MCF 10A (cell line): ENCODE measurements around the gene KRT71. TPM values are rescaled to one million over a fixed set of nuclear protein-coding genes. Genes with fewer than 3 reads are reported as not detected.

Experiments
- BruUV-seq: library from RNA; stranded (reverse); fragments of 400-500 nt; replicated peaks from 2 replicates; lab custom pipeline; 2021; lab: Mats Ljungman, UMichigan
- CTCF ChIA-PET: fragments of 300-600 bp; sonication (Branson Sonifier 250); formaldehyde crosslinking; extraction: SDS; loops from one replicate; lab custom pipeline; 2021; ENCODE audit warnings: antibody characterized with exemption, inconsistent platforms; lab: Yijun Ruan, JAX
- POLR2A ChIA-PET: fragments of 300-600, 350-650 bp; sonication (Branson Sonifier 250); formaldehyde crosslinking; extraction: SDS; loops from one replicate; lab custom pipeline; 2020; ENCODE audit warnings: antibody characterized with exemption, inconsistent platforms; lab: Yijun Ruan, JAX
- DNase-seq: peaks from one replicate; pipeline ENCODE4 v3.0.0-alpha.2; 2018; ENCODE audit not compliant: unreplicated experiment
- H3K27ac Mint-ChIP-seq: one replicate; pipeline ENCODE4 v1.8.0; 2022; ENCODE audit warnings: mild to moderate bottlenecking, low read depth, mixed read lengths; ENCODE audit not compliant: unreplicated experiment
- H3K27me3 Mint-ChIP-seq: one replicate; pipeline ENCODE4 v1.8.0; 2022; ENCODE audit warnings: mixed read lengths; ENCODE audit not compliant: insufficient read depth, unreplicated experiment
- H3K36me3 Mint-ChIP-seq: one replicate; pipeline ENCODE4 v1.8.0; 2022; ENCODE audit warnings: mild to moderate bottlenecking, moderate library complexity, mixed read lengths; ENCODE audit not compliant: insufficient read depth, unreplicated experiment
- H3K4me1 Mint-ChIP-seq: one replicate; pipeline ENCODE4 v1.8.0; 2022; ENCODE audit warnings: mixed read lengths; ENCODE audit not compliant: insufficient read depth, unreplicated experiment
- H3K4me3 Mint-ChIP-seq: one replicate; pipeline ENCODE4 v1.8.0; 2022; ENCODE audit warnings: mild to moderate bottlenecking, moderate library complexity, mixed read lengths; ENCODE audit not compliant: unreplicated experiment
- H3K9me3 Mint-ChIP-seq: one replicate; pipeline ENCODE4 v1.8.0; 2022; ENCODE audit warnings: mixed read lengths; ENCODE audit not compliant: unreplicated experiment
- intact Hi-C: fragments of 100-400 bp; cut with micrococcal nuclease; formaldehyde crosslinking; loops from 2 replicates; pipeline ENCODE4 v1.14.1; 2022
- total RNA-seq: library from RNA; stranded (reverse); gene quantifications from 2 replicates; pipeline ENCODE4 v1.2.3, GENCODE V29; 2022
- TF ChIP-seq, protein P1 (sequence below): fragments of 200-600 bp; IDR thresholded peaks from one replicate; pipeline ENCODE4 v1.8.0; 2022; ENCODE audit warnings: antibody characterized with exemption, mild to moderate bottlenecking; ENCODE audit not compliant: unreplicated experiment

KRT71 gene
- total RNA-seq, 1 experiment from 2014 or later: not detected

DNA sequence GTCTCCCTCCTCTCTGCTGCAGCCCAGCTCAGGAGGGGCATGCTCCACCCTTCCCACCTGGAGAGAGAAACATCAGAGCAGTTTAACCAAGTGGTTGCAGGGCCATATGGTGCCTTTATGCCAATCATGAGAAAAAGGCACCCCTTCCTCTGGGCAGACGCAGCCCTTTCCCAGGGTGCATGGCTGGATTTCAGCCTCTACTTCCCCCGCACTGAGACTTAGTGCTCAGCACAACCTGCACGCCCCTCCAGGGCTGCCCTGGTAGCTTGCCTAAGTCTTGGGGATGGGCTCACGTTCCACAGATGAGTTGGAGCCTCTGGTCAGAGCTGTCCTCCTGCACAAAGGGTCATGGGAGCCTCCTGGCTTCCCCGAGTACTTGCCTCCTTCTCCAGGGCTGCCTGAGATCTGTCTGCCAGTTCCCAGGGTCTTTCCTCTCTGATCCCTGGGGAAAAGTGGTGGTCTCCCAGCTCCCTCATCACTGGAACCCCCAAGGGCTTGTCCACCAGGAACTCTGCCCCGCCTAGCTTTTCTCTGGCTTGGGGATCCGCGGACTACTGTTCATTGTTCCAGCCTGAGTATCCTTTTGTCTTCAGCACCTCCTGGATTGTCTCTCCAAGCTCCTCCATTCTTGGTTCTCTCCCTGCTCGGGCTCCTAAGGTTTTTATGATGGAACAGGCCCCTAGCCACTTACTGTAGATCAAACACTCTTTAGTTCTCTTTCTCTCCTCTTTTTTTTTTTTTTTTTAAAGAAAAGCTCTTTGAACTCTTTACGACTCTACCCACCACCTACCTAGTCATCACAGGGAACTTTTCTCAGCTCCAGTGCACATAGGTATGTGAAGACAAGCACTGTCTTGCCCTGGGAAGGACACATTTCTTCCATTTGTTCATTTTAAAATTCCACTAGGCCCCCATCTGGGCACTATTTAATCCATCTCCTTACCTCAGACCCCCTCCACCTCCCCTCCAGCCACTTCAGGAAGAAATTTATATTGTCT, 26.8 kb upstream of the KRT71 start:
- ChIA-PET POLR2A (interaction anchor here (0.6 to 7.5 kb wide), 12 partner anchors 11 to 432 kb away, joined by 3 to 315 read pairs (median 3); partner anchors contain the start of gene KRT5), CTCF (interaction anchor here (0.5 to 14.9 kb wide), 12 partner anchors 10 to 422 kb away, joined by 3 to 366 read pairs (median 4); partner anchors contain the start of gene KRT5)
- peaks cover 26% of the 10 kb centered on the region for H3K4me1 Mint-ChIP-seq
- no peak overlapping the region for H3K4me3 Mint-ChIP-seq
- TF ChIP-seq, protein P1, sequence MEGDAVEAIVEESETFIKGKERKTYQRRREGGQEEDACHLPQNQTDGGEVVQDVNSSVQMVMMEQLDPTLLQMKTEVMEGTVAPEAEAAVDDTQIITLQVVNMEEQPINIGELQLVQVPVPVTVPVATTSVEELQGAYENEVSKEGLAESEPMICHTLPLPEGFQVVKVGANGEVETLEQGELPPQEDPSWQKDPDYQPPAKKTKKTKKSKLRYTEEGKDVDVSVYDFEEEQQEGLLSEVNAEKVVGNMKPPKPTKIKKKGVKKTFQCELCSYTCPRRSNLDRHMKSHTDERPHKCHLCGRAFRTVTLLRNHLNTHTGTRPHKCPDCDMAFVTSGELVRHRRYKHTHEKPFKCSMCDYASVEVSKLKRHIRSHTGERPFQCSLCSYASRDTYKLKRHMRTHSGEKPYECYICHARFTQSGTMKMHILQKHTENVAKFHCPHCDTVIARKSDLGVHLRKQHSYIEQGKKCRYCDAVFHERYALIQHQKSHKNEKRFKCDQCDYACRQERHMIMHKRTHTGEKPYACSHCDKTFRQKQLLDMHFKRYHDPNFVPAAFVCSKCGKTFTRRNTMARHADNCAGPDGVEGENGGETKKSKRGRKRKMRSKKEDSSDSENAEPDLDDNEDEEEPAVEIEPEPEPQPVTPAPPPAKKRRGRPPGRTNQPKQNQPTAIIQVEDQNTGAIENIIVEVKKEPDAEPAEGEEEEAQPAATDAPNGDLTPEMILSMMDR: no peak
- H3K27ac Mint-ChIP-seq: no peak overlapping the region
- intact Hi-C loops: loop anchor here (5.0 kb wide), 1 partner anchor 422 kb away; no protein-coding TSS in a partner anchor
- BruUV-seq: no TSS peak
- H3K36me3 Mint-ChIP-seq: no peaks in the 10 kb centered on the region
- no peaks in the 10 kb centered on the region for H3K27me3 Mint-ChIP-seq
- no peaks in the 10 kb centered on the region for H3K9me3 Mint-ChIP-seq
- peak; percentile 29 for DNase-seq

DNA sequence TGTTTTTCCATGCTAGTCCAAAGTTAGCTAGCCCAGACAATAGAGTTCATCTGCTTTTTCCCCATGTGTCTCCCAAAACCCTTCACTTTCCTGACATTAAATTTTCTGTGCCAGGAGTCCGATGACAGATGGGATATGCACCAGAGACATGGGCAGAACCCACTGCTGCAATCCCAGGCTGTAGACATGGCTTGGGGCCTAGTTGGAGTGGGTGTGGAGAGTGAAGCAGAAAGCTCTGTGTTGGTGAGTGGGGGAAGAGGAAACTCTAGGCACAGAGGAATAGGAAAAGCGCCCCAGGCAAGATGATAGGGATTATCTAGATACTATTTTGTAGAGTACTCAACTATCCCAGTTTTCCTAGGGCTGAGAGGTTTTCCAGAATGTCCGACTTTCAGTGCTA, 25.5 kb upstream of the KRT71 start:
- Mint-ChIP-seq H3K4me1 (peaks cover 26% of the 10 kb centered on the region), H3K4me3 (no peak overlapping the region), H3K9me3 (no peaks in the 10 kb centered on the region), H3K36me3 (no peaks in the 10 kb centered on the region), H3K27me3 (no peaks in the 10 kb centered on the region), H3K27ac (no peak overlapping the region)
- intact Hi-C loops: no loop called here
- ChIA-PET POLR2A (interaction anchor here (0.6 to 7.5 kb wide), 5 partner anchors 16 to 296 kb away, joined by 3 to 315 read pairs (median 4); partner anchors contain the start of gene KRT5), CTCF (interaction anchor here (0.9 to 14.9 kb wide), 4 partner anchors 58 to 403 kb away, joined by 3 to 366 read pairs (median 47); partner anchors contain the start of gene KRT5)
- no peak for DNase-seq
- no TSS peak for BruUV-seq
- TF ChIP-seq, protein P1: no peak

DNA sequence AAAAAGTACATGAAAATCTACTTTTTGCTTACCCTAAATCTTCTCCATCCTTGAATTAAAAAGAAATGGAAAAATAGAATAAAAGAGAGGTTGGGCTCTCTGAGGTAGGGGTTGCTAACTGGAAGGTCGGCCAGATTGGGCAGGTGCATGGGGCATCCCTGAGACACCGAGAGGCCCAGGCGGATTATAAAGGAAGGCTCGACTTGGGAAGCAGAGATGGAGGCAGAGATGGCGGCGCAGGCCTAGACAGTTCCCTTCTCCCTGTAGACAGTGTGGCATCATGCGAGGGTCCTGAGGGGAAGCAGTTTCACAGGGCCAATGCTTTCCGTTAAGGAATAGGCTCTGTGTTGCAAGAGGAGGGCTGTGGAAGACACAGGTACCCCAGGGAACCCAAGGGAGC, 24.4 kb upstream of the KRT71 start:
- ChIA-PET CTCF (interaction anchor here (0.6 to 7.6 kb wide), 3 partner anchors 11 to 302 kb away, joined by 3 to 90 read pairs (median 3); partner anchors contain the start of gene KRT5), POLR2A (interaction anchor here (1.4 kb wide), 1 partner anchor 57 kb away, joined by 6 read pairs; the partner anchor contains the start of gene KRT5)
- Mint-ChIP-seq H3K36me3 (no peaks in the 10 kb centered on the region), H3K4me3 (no peak overlapping the region), H3K4me1 (peaks cover 26% of the 10 kb centered on the region), H3K9me3 (no peaks in the 10 kb centered on the region), H3K27me3 (no peaks in the 10 kb centered on the region), H3K27ac (no peak overlapping the region)
- no TSS peak for BruUV-seq
- TF ChIP-seq, protein P1: no peak
- no peak for DNase-seq
- intact Hi-C loops: no loop called here

DNA sequence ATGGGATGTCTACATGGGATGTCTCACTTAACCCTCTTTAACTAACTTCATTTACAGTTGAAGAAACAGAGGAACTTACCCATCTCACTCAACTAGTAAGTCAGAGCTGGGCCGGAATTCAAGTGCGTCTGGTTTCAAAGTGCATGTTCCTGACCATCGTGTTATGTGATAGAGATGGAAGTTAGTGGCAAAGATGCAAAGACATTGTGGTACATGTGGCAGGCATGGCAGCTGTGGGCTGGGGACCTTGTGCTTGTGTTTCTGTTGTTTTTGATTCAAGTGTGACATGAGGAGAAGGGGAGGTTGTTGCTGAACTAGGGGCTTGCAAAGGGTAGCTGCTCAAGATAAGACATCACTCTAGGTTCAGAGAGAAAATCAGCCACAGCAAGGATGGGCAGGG, 23.0 kb upstream of the KRT71 start:
- H3K4me3 Mint-ChIP-seq: no peak overlapping the region
- H3K27me3 Mint-ChIP-seq: no peaks in the 10 kb centered on the region
- no peaks in the 10 kb centered on the region for H3K36me3 Mint-ChIP-seq
- ChIA-PET POLR2A (interaction anchor here (0.7 to 1.2 kb wide), 2 partner anchors 22 to 41 kb away, joined by 3 read pairs; no protein-coding TSS in a partner anchor), CTCF (interaction anchor here (1.2 to 1.5 kb wide), 3 partner anchors 304 to 363 kb away, joined by 3 to 4 read pairs (median 3); no protein-coding TSS in a partner anchor)
- BruUV-seq: no TSS peak
- no peak for DNase-seq
- intact Hi-C loops: no loop called here
- H3K9me3 Mint-ChIP-seq: no peaks in the 10 kb centered on the region
- H3K4me1 Mint-ChIP-seq: peaks cover 13% of the 10 kb centered on the region
- H3K27ac Mint-ChIP-seq: no peak overlapping the region
- TF ChIP-seq, protein P1: no peak
